Adipose tissue (tissue), 3 donors: ENCODE results near the gene CIRBP. TPM values are rescaled to one million over a fixed set of nuclear protein-coding genes. Genes with fewer than 3 reads are reported as not detected.

Experiments used
- H3K27ac ChIP-seq: one replicate; pipeline ENCODE4 v1.5.1; 2013; ENCODE audit warnings: low read depth, low read length
- WGBS, 3 donors: extraction: QIAGEN DNeasy Blood & Tissue Kit; methylation state at CpG; one replicate each; pipeline ENCODE4 v1.1.7; 2013; 5-methylcytosine and 5-hydroxymethylcytosine counted together
- polyA plus RNA-seq, 3 donors: library from polyadenylated mRNA; stranded (reverse); fragments of 200-250 nt; gene quantifications; one replicate each; pipeline ENCODE4 v1.2.3, GENCODE V29; 2013
- donor health status: healthy with polysubstance abuse.
- donor health status: Bipolar disorder and iron deficiency.
- donor health status: healthy.

CIRBP gene
- polyA plus RNA-seq, 3 donors = 346 to 568 (median 388) TPM

GRCh38 chr19:1229056-1229923, 39.8 kb upstream of the CIRBP start:
- H3K27ac ChIP-seq = no peak overlapping the region
- WGBS, 3 donors = 94 to 98% (median 96%) methylated on average over 100 to 158 of the region's 158 CpGs

- WGBS, 3 donors = 84 to 91% (median 89%) methylated on average over 52 to 61 of the region's 61 CpGs
- H3K27ac ChIP-seq = no peak overlapping the region
Observed at GRCh38 chr19:1229924-1230782, 39.0 kb upstream of the CIRBP start.

- 77 to 82% (median 80%) methylated on average over 23 to 38 of the region's 38 CpGs for WGBS, 3 donors
- no peak overlapping the region for H3K27ac ChIP-seq
Observed at GRCh38 chr19:1230783-1231489, 38.2 kb upstream of the CIRBP start.

- H3K27ac ChIP-seq = no peak overlapping the region
- WGBS, 3 donors = 72 to 84% (median 79%) methylated on average over 15 of the region's 15 CpGs
Observed at GRCh38 chr19:1231729-1232637, 37.1 kb upstream of the CIRBP start.

GRCh38 chr19:1232652-1233072, 36.5 kb upstream of the CIRBP start:
- 7 to 27% (median 15%) methylated on average over 15 of the region's 15 CpGs for WGBS, 3 donors
- H3K27ac ChIP-seq = no peak overlapping the region

- H3K27ac ChIP-seq = no peak overlapping the region
- WGBS, 3 donors = 39 to 85% (median 84%) methylated on average over 24 of the region's 24 CpGs
Observed at GRCh38 chr19:1233115-1233667, 35.9 kb upstream of the CIRBP start.

- WGBS, 3 donors = 81 to 93% (median 92%) methylated on average over 36 to 45 of the region's 45 CpGs
- no peak overlapping the region for H3K27ac ChIP-seq
Observed at GRCh38 chr19:1234051-1234954, 34.8 kb upstream of the CIRBP start.

GRCh38 chr19:1234955-1235380, 34.2 kb upstream of the CIRBP start:
- WGBS, 3 donors = 89 to 95% (median 93%) methylated on average over 38 to 43 of the region's 43 CpGs
- no peak overlapping the region for H3K27ac ChIP-seq

GRCh38 chr19:1235625-1236538, 33.2 kb upstream of the CIRBP start:
- no peak overlapping the region for H3K27ac ChIP-seq
- 84 to 89% (median 84%) methylated on average over 35 to 39 of the region's 39 CpGs for WGBS, 3 donors

GRCh38 chr19:1236576-1236975, 32.6 kb upstream of the CIRBP start:
- no peak overlapping the region for H3K27ac ChIP-seq
- 19 to 59% (median 24%) methylated on average over 9 to 36 of the region's 42 CpGs for whole genome bisulfite sequencing, 3 donors

- H3K27ac ChIP-seq = no peak overlapping the region
- 1 to 3% (median 1%) methylated on average over 29 to 59 of the region's 60 CpGs for WGBS, 3 donors
Observed at GRCh38 chr19:1237027-1237659, 32.0 kb upstream of the CIRBP start.

GRCh38 chr19:1237754-1238368, 31.3 kb upstream of the CIRBP start, which contains the start of gene CBARP:
TSS of gene CBARP (minus strand) at chr19:1238005. CDS start at chr19:1236100, 1,905 bp downstream.
- 1 to 3% (median 1%) methylated on average over 28 to 85 of the region's 87 CpGs for WGBS, 3 donors
- no peak within 1 kb of the TSS for H3K27ac ChIP-seq

- no peak overlapping the region for H3K27ac ChIP-seq
- WGBS, 3 donors = 59 to 71% (median 63%) methylated on average over 30 to 34 of the region's 34 CpGs
Observed at GRCh38 chr19:1238369-1239303, 30.5 kb upstream of the CIRBP start.

- no peak overlapping the region for H3K27ac ChIP-seq
- 78 to 85% (median 80%) methylated on average over 11 of the region's 11 CpGs for WGBS, 3 donors
Observed at GRCh38 chr19:1239420-1239795, 29.7 kb upstream of the CIRBP start.
